ENCODE data around the gene TSGA10.
A peak's percentile ranks its signal among the peaks of the same experiment; 100 is the strongest.

TSGA10 gene

GRCh38 chr2:99153921-99154604, 679 bp downstream of the TSGA10 start:
- peak; percentile 7 to 28 for DNase-seq (ENCODE audit: low read depth in 2 of 2)
- H3K4me3 ChIP-seq (replicated peaks in 1 of 2; ENCODE audit: low read depth in 2 of 2, low read length in 2 of 2): peak overlapping the region; percentile 85 to 96
- no peak for TF ChIP-seq CTCF (IDR thresholded peaks at IDR 0.05; ENCODE audit: low read depth, low read length)

DNA sequence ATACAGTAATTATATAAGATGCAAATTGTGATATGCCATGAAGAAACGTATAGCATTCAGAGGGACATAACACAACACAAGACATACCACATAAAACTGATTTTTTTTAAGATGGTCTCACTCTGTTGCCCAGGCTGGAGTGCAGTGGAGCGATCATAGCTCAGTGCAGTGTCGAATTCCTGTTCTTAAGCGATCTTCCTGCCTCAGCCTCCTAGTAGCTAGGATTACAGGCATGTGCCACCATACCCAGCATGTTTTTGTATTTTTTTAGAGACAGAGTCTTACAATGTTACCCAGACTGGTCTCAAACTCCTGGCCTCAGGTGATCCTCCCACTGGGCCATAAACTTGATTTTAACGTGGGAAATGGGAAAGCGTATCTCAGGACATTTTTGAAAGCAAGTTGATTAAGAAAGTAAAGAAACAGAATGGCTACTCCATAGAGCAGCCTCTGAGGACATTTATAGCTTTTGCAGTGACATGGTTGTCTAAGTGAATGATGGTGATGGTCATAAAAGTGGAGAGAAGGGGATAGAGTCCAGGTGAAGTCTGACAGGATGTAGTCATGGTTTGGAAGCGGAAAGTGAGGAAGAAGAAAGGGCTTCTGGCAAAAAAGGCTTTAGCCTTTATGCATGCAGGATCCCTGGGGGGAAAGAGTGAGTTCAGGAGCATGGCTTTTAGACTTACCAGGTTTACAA, 2.4 kb downstream of the TSGA10 start:
- no peak for TF ChIP-seq CTCF (IDR thresholded peaks at IDR 0.05; ENCODE audit: low read depth, low read length)
- DNase-seq (ENCODE audit: low read depth in 2 of 2): no peak
- H3K4me3 ChIP-seq (replicated peaks in 1 of 2; ENCODE audit: low read depth in 2 of 2, low read length in 2 of 2): no peak overlapping the region

- peak in 1 of 2 donors; percentile 9 for DNase-seq (ENCODE audit: low read depth in 2 of 2)
- no peak overlapping the region for H3K4me3 ChIP-seq (replicated peaks in 1 of 2; ENCODE audit: low read depth in 2 of 2, low read length in 2 of 2)
- no peak for TF ChIP-seq CTCF (IDR thresholded peaks at IDR 0.05; ENCODE audit: low read depth, low read length)
Measured at GRCh38 chr2:99150706-99151105, 4.0 kb downstream of the TSGA10 start.

GRCh38 chr2:99141110-99142108, 13.3 kb downstream of the TSGA10 start, which contains the start of gene C2orf15:
Gene C2orf15 (plus strand): TSS chr2:99141707. CDS start chr2:99150559, 8,852 bp downstream.
- H3K4me3 ChIP-seq (replicated peaks in 1 of 2; ENCODE audit: low read depth in 2 of 2, low read length in 2 of 2): peak within 1 kb of the TSS; percentile 87 to 92
- TF ChIP-seq CTCF (IDR thresholded peaks at IDR 0.05; ENCODE audit: low read depth, low read length): no peak
- DNase-seq (ENCODE audit: low read depth in 2 of 2): peak; percentile 75 to 87

DNA sequence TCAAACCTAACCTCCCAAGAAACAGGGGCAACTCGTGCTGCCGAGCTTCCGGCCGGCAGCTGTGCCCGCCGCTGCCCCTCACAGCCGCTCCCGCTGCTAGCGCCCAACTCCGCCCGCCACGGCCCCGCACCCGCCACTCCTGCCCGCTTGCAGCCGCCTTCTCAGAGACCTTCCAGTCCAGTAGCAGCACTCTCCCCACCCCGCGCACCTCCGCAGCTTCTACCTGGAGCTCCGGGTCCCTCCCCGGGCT, 14.0 kb downstream of the TSGA10 start:
- DNase-seq (ENCODE audit: low read depth in 2 of 2): peak; percentile 31 to 34
- no peak for TF ChIP-seq CTCF (IDR thresholded peaks at IDR 0.05; ENCODE audit: low read depth, low read length)
- peak overlapping the region; percentile 87 to 92 for H3K4me3 ChIP-seq (replicated peaks in 1 of 2; ENCODE audit: low read depth in 2 of 2, low read length in 2 of 2)

DNA sequence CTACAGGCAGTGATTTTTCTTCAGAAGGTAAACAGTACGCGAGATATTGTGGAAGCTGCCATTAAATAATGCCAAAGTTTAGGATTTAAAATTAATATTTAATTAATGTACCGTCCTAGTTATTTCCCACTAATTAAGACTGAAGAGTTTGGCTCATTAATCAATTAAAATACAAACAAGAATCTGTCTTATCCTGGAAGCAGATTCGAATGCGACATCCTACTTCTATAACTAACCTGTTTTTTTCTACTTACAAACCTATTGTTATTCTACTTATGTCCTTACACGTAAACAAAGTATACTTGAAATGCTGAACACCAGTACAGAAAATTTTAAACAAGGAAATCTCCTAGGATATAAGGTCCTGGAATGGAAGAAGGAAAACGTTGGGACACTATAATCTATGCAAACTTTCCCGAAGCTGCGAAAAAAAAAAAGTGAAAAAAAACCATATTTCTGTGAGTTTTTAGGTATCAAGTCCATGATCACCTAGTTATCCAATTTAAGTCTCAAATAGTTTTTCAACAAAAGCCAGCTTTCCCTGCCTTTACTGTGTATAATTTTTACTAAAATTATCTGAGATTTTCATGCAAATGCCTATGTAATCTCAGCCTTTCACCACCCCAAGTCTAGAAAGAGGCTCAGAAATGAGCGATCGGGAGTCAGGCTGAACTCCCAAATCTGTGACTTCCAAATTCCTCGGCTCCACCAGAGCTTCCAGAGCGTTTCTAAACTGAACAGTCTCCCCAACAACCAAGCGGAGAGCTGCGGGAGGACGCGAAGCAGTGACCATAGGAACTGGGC, 14.5 kb downstream of the TSGA10 start:
- DNase-seq (ENCODE audit: low read depth in 2 of 2): peak in 1 of 2 donors; percentile 0
- peak overlapping the region; percentile 87 to 92 for H3K4me3 ChIP-seq (replicated peaks in 1 of 2; ENCODE audit: low read depth in 2 of 2, low read length in 2 of 2)
- no peak for TF ChIP-seq CTCF (IDR thresholded peaks at IDR 0.05; ENCODE audit: low read depth, low read length)

Measured in cardiac fibroblast (primary cell).